Ishikawa (cell line): ENCODE measurements around the gene ZFR.

Experiments used
- CEBPB ChIP-seq: IDR thresholded peaks from 2 replicates; pipeline ENCODE4 v1.6.1; 2012
- EGR1 ChIP-seq: IDR thresholded peaks from 2 replicates; pipeline ENCODE4 v1.6.1; 2012
- EP300 ChIP-seq: IDR thresholded peaks from 2 replicates; pipeline ENCODE4 v1.6.1; 2012; ENCODE audit warnings: borderline replicate concordance
- FOXM1 ChIP-seq: IDR thresholded peaks from 2 replicates; pipeline ENCODE4 v1.6.1; 2012; ENCODE audit warnings: low read depth, borderline replicate concordance
- MAX ChIP-seq: IDR thresholded peaks from 2 replicates; pipeline ENCODE4 v1.6.1; 2012
- NFIC ChIP-seq: IDR thresholded peaks from 2 replicates; pipeline ENCODE4 v1.6.1; 2012
- RAD21 ChIP-seq: IDR thresholded peaks from 2 replicates; pipeline ENCODE4 v1.6.1; 2012; ENCODE audit warnings: low read depth
- REST ChIP-seq: IDR thresholded peaks from 2 replicates; pipeline ENCODE4 v1.6.1; 2012; ENCODE audit warnings: low read depth, mild to moderate bottlenecking
- TAF1 ChIP-seq: IDR thresholded peaks from 2 replicates; pipeline ENCODE4 v1.6.1; 2012; ENCODE audit warnings: low read depth, mild to moderate bottlenecking
- TCF12 ChIP-seq: IDR thresholded peaks from 2 replicates; pipeline ENCODE4 v1.6.1; 2012; ENCODE audit warnings: low read depth
- USF1 ChIP-seq: IDR thresholded peaks from 2 replicates; pipeline ENCODE4 v1.6.1; 2012
- YY1 ChIP-seq: IDR thresholded peaks from 2 replicates; pipeline ENCODE4 v1.6.1; 2012; ENCODE audit warnings: low read depth

GRCh38 chr5:32365623-32366022 lies 78.9 kb downstream of the ZFR start:
- TF ChIP-seq RAD21: no peak
- TF ChIP-seq USF1: no peak
- TF ChIP-seq MAX: no peak
- no peak for TF ChIP-seq EP300
- no peak for TF ChIP-seq TAF1
- TF ChIP-seq CEBPB: no peak
- TF ChIP-seq TCF12: no peak
- no peak for TF ChIP-seq EGR1
- no peak for TF ChIP-seq NFIC
- no peak for TF ChIP-seq FOXM1
- no peak for TF ChIP-seq YY1
- TF ChIP-seq REST: no peak
